AG09319 (cell line): ENCODE measurements around the gene FBXL22.

Experiments
- DNase-seq: peaks from one replicate; pipeline ENCODE4 v3.0.0-alpha.2; 2010; ENCODE audit warnings: low read depth; ENCODE audit errors: extremely low read depth
- TF ChIP-seq, protein P1 (sequence below): IDR thresholded peaks from 2 replicates; pipeline ENCODE4 v1.5.1; 2011; ENCODE audit warnings: low read depth, mild to moderate bottlenecking, inconsistent platforms, low read length, moderate library complexity

The FBXL22 gene

GRCh38 chr15:63559753-63560152 lies 37.4 kb upstream of the FBXL22 start:
- no peak for DNase-seq
- TF ChIP-seq, protein P1, sequence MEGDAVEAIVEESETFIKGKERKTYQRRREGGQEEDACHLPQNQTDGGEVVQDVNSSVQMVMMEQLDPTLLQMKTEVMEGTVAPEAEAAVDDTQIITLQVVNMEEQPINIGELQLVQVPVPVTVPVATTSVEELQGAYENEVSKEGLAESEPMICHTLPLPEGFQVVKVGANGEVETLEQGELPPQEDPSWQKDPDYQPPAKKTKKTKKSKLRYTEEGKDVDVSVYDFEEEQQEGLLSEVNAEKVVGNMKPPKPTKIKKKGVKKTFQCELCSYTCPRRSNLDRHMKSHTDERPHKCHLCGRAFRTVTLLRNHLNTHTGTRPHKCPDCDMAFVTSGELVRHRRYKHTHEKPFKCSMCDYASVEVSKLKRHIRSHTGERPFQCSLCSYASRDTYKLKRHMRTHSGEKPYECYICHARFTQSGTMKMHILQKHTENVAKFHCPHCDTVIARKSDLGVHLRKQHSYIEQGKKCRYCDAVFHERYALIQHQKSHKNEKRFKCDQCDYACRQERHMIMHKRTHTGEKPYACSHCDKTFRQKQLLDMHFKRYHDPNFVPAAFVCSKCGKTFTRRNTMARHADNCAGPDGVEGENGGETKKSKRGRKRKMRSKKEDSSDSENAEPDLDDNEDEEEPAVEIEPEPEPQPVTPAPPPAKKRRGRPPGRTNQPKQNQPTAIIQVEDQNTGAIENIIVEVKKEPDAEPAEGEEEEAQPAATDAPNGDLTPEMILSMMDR, result no peak

GRCh38 chr15:63560741-63561448 lies 36.3 kb upstream of the FBXL22 start:
- DNase-seq, result no peak
- TF ChIP-seq, protein P1, result no peak

- TF ChIP-seq, protein P1, result no peak
- DNase-seq, result no peak
These were observed 33.1 kb upstream of the FBXL22 start for GRCh38 chr15:63564093-63564492.

DNA sequence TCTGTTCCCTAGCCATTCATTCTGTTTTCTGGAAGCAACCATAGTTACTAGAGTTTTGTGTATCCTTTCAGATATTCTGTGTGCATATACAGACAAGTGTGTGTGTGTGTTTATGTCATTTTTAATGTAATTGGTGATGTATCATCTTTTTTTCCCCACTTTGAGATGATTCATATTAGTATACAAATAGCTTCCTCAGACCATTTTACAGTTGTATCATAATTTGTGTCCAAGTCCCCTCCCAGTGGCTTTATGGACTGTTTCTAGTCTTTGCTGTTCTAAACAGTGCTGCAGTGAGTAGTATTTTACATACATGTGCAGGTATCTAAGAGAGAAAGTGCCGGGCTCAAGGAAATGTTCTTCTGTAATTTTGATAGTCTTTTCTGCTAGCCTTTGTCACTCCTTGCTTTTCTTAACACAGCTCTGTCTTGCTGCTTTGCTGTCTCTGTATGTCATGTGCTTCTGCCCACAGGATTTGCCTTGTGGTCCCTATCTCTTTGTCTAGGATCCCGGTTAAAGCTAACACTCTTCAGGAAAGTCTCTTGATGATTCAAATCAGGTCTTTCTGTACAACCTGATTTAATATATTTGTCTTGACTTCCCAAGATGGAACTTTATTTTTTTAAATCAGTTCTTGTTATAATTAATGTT lies 31.5 kb upstream of the FBXL22 start:
- TF ChIP-seq, protein P1, result no peak
- DNase-seq, result no peak

DNA sequence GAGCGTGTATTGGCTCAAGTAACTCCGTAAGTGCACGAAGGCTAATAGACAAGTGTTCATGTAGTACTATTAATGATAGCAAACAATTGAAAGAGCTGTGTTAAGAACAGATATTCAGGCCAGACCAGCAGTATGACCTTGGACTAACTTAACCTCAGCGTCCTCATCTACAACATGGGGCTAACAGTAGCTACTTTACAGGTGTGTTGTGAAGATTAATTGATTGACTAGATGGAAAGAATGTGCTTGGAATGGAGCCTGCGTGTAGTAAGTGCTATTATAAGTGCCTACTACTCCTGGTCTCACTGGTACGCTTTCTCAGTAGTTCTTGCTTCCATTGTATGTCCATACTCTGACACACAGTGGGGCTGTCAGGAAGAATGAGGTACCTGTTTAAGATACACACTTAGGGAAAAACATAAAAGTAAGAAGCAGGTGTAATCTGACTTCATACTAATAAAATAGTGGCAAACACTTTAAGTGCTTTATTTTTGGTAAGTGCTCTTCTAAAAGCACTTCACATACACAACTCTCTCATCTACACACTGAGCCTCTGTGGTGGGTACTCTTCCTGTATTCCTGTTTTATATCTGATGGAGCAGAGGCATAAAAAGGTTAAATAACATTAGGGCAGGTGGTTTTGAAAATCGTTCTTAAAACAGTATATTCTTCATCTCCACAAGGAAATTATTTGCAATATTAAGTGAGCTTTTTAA lies 24.3 kb upstream of the FBXL22 start:
- no peak for DNase-seq
- TF ChIP-seq, protein P1, result no peak

DNA sequence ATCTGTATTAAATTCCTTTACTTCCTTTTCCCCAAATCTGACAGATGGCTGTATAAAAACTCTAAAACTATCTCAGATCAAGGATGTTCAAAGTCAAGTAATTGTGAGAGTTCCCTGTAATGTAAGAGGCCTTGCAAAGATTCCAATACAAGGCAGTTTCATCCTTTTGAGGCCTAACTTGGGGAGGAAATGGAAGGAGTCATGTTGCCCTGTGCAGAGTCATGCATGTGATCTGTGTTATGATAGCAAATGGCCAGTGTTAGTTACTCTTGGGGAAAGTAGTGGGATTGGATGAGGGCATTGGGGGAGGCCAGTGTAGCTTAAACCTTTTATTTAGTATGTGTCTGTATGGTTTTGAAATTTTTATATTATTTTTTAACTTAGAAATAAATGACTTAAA lies 23.7 kb upstream of the FBXL22 start:
- TF ChIP-seq, protein P1, result no peak
- DNase-seq, result no peak

GRCh38 chr15:63575312-63575711 lies 21.9 kb upstream of the FBXL22 start:
- DNase-seq, result no peak
- TF ChIP-seq, protein P1, result no peak
